GM10847 (cell line): ENCODE measurements around the gene RYR2.

Experiments
- POLR2A ChIP-seq: IDR thresholded peaks from 2 replicates; pipeline ENCODE4 v1.6.1; 2011; ENCODE audit not compliant: insufficient read length; ENCODE audit errors: extremely low read depth

RYR2 gene

DNA sequence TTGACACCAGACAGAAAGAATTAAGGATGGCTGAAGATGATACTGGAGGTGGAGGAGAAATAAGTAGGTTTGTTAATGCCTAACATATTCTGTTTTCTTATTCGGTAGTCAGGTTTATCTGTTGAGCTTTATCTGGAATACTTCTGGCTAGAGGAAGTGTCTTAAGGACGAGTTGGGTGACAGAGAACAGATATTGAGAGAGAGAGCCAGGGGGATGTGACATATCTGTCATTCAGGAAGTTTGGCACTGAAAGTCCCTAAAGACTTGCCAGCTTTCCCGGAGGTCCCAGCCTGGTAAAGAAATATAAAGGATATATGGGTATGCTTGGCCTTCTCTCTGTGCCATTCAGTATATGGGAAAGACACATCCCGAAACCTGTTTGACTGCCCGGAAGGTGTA, 568.2 kb downstream of the RYR2 start:
- TF ChIP-seq POLR2A, result no peak

DNA sequence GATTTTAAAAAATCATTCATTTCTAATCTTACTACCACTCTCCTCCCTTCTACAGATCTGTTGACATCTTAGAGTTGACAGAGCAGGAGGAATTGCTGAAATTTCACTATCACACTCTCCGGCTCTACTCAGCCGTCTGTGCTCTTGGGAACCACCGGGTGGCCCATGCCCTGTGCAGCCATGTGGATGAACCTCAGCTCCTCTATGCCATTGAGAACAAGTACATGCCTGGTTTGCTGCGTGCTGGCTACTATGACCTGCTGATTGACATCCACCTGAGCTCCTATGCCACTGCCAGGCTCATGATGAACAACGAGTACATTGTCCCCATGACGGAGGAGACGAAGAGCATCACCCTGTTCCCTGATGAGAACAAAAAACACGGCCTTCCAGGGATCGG, 572.0 kb downstream of the RYR2 start:
- TF ChIP-seq POLR2A, result no peak

DNA sequence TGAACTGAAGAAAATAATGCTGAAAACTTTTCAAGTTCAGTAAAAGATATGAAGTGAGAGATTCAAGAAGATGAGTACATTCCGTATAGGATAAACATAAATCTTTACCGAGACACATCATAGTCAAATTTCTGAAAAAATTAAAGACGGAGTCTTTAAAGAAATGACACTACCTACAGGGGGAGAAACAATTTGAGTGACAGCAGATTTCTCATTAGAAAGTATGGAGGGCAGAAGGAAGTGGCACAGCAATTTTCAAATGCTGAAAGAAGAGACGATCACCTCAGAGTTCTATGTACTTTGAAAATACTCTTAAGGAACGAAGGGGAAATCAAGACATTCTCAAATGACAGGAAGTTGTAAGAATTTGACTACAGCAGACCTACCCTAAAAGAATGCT, 577.6 kb downstream of the RYR2 start:
- no peak for TF ChIP-seq POLR2A

DNA sequence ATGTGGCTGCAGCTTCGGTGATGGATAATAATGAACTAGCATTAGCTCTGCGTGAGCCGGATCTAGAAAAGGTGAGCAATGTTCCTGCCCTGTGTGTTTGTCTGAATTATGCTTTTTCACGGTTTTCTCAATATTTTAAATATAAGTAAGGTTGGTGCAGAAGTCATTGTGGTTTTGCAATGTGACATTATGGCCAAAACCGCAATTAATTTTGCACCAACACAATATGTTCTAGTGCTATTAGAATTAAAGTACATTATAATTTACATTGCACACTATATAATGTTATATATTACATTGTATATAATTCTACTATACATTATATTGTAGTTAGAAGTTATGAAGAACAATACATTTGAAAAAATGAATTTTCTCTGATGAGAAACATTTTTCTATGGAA, 592.9 kb downstream of the RYR2 start:
- no peak for TF ChIP-seq POLR2A

DNA sequence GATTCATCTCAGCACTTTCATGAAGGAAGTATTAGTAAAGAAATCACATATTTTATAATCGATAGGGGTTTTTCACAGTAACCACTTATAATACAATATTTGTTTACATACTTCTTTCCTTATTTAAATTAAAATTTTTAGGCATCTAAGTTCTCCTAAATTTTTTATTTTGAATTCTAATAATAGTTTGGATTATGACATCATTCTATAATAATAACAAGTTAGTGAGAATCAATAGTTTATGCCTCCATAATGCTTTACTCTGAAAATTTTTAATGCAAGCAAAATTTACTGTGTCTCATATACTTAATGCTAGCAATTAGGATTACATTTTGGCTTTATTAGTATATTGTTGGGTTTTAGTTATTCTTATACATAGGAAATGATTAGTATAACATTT, 596.6 kb downstream of the RYR2 start:
- TF ChIP-seq POLR2A, result no peak

DNA sequence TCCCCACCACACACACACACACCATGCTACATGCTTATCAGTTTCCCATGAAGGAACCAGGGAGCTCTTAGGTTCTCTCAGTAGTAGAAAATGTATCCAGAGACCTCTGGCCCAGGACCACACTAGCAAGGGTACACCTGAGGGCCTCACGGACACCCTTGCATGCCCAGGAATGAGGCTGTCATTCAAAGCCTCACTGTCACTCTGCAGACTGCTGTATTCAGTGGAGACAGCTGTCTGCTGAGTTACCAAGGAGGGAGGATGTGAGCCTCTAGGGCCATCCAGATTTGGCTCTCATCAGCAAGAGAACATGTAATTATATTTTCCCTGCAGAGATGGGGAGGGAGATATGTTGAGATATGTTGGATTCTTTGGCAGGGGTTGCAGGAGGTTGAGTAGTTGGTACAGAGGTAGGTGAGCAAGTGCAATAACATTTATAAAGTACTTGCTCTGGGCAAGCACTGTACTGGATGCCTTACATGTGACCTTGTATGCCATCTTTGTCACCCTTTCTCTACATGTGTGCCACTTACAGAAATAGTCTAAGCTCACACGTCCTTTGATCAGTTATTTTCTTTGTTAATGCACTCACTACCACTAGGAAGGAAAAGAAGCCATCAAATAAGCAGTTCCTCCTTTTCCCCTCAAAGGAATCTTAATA, 598.2 kb downstream of the RYR2 start:
- no peak for TF ChIP-seq POLR2A

DNA sequence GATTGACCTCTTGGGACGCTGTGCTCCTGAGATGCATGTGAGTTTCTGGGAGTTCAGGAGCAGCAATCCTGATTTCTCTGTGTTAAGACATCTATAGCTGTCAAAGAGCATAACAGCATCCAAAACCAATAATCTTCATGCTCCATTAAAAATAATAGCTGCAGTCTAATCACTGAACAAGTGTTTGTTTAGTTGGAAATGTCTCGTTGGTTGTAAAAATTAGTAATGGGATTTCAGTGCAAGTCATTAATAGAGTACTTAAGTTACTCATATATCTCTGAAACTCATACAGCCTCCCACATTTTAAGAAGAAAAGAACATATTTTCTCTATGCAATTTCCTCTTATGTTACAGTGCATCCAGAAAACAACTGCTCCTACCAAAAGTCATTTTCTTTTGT, 599.0 kb downstream of the RYR2 start:
- TF ChIP-seq POLR2A, result no peak

DNA sequence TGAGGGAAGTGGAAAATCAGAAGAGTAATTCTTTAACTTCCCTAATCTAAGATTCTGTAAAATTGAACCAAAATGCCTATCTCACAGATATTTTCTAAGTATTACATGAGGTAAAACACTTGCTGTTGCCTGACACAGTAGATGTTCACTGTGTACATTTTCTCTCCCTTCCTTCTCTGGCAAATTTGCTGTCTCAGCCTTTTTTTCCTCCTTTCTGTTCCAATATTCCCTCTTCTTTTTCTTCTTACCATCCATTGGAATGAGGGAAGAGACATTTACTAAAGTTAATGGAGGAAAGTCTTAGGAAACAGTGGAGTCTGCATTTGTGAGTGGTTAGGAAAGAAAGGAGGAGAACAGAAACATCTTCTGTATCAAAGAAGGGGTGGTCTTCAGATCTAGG, 608.8 kb downstream of the RYR2 start:
- TF ChIP-seq POLR2A, result no peak

DNA sequence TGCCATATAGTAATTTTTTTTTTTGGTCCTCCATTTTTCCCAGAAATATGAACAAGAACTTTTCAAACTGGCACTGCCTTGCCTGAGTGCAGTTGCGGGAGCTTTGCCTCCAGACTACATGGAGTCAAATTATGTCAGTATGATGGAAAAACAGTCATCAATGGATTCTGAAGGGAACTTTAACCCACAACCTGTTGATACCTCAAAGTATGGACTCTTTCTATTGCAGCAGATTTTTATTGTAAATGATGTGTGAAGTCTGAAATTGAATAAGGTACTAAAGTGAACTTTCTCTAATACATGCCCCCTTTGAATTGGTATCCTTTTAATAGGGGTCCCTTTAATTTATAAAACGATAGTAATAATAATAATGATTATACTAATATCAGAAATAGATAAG, 613.8 kb downstream of the RYR2 start:
- TF ChIP-seq POLR2A, result no peak

DNA sequence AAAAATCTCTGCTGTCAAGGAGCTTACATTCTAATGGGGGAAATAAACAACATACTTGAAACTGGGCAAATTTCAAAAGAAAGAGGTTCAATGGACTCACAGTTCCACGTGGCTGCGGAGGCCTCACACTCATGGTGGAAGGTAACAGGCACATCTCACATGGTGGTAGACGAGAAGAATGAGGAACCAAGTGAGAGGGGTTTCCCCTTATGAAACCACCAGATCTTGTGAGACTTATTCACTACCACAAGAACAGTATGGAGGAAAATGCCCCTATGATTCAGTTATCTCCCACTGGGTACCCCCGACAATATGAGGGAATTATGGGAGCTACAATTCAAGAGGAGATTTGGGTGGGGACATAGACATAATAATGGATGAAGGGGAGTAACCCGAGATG, 622.4 kb downstream of the RYR2 start:
- no peak for TF ChIP-seq POLR2A

DNA sequence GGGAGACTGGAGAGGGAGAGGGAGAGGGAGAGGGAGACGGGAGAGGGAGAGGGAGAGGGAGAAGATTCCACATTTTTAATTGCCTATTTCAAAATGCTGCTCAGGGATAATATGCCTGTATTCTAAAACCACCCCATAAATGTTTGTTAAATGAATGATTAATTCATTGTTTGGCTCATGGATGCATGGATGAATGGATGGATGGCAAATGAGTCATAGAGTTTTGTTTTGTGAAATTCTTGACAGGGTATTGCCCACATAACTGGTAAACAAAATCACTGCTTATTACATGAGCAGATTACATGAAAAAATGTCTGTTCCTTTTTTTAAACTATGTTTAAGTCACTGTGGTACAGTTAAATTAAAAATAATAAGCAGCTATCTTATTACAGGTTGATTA, 628.3 kb downstream of the RYR2 start:
- no peak for TF ChIP-seq POLR2A

DNA sequence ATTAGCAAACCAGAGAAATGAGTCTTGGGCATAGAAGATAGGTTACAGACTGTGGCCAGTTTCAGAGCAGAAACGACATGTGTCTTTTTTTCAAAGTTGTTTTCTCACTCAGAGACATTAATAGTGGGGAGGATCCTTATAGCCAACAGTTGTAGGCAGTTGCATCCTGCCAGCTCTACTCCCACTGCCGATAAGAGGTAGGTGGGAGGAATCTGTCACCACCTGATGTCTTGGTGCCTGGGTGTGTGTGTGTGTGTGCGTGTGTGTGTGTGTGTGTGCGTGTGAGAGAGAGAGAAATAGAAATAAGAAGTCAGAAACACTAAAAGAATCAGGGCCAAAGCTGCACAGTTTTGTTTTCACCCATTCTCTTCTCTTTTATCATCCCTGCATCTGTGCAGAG, 629.3 kb downstream of the RYR2 start:
- TF ChIP-seq POLR2A, result no peak

DNA sequence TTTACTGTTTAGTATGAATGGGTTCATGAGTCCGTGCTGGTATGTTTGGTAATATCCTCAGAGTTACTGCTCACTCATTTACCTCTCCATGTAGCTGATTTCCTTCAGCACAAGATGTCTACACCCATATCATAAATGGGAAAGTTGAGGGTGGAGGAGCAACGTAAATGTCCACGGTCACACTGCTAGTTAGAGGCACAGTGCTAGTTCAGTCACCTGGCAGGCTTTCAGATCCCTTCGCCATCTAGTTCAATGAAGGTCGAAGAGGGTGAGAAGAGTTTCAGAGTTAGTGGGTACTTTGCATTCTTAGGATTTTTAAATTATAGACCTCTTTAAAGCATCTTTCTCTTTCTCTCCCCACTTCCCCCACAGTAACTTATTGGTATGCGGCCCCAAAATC, 630.0 kb downstream of the RYR2 start:
- no peak for TF ChIP-seq POLR2A

DNA sequence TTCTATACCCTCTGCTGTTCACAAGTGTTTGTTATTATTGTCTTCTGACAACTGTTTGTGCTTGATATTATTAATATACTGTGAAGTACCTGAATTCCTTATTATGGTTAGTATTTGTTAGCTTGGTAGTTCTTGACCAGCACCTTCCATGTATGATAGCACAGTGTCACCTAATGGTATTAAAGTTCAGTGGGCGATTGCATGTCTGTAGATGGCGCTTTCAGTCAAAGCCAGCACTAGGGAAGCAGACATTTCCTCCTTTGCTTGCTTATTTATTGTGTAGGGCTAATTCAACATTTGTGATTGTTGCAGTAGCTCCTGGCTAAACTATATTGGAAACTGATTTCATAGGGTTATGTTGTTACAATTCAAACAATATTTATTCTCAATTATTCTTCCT, 630.8 kb downstream of the RYR2 start:
- TF ChIP-seq POLR2A, result no peak

DNA sequence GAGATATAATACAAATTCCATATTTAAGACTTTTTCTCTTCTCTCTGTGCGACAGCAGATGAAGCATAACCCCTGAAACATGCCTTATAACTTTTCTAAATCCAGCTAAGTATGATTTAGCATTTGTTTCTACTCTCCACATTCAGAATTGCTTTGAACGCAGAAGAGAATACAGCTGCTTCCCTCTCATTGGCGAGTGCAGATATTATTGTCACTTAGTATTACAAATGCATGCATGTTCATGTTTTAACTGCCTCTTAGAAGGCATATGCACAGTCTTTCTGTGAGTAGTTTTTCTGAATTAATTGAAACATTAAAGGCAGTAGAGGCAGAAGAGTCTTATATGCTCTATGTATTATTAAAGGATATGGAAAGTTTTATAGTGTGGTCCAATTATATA, 631.6 kb downstream of the RYR2 start:
- TF ChIP-seq POLR2A, result no peak

DNA sequence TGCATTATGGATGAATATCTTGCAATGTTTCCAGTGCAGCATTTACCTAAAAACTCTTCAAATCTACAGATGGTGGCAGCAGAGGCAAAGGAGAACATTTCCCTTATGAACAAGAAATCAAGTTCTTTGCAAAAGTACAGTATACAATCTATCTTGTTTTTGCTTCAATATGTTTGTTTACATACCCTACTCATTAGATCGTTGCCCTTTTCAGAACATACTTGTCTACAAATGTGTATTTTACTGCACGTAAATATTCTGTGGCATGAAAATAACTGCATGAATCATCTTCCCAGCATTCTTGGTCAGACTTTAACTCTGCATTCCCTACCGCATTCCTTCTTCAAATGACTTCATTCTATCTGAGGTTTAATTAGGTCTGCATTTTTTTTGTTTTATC, 636.0 kb downstream of the RYR2 start:
- no peak for TF ChIP-seq POLR2A

DNA sequence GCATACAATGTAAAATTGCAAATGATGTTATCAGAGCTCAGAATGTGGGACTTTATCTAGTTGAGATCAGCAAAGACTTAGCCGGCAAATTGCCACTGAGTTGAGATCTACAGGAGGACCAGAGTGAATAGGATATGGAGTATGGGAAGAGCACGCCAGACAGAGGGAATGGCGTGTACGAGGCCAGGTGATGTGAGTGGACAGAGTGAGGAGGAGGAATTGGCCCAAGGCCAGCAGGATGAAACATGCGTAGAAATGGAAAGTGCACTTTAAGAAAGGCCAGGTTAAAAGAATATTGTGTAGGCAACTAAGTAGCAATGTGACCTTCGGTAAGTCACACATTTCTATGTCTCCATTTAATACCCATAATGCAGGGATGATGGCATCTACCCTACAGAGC, 637.7 kb downstream of the RYR2 start:
- TF ChIP-seq POLR2A, result no peak

DNA sequence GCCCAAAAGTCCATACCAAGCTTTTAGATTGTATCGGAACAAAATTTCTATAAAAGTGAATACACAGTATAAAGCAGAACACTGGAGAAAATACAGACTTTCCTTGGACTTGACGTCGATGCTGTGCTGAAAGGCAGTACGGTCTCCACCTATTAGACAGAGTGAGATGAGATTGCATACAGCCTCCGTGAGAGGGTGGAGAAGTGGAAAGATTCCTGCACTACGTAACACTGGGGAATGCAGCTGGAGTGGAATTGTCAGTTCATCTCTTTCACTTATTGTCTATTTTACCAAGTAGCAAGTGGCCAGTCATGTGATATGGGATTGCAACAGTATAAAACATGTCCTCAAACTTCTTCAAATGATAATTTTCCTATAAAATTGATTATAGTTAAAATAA, 639.2 kb downstream of the RYR2 start:
- no peak for TF ChIP-seq POLR2A
